BE2C (cell line): ENCODE results near the gene METTL26.

Source experiments
- DNase-seq: peaks from one replicate; pipeline ENCODE4 v3.0.0-alpha.2; 2020
- H3K27me3 ChIP-seq: fragments of 250-450 bp; sonication (Bioruptor Pico); 2 replicates; pipeline ENCODE4 v1.5.1; 2020; ENCODE audit warnings: mild to moderate bottlenecking
- H3K36me3 ChIP-seq: fragments of 250-450 bp; sonication (Bioruptor Pico); 2 replicates; pipeline ENCODE4 v1.5.1; 2020; ENCODE audit warnings: mild to moderate bottlenecking
- H3K4me1 ChIP-seq: fragments of 250-450 bp; sonication (Bioruptor Pico); 2 replicates; pipeline ENCODE4 v1.5.1; 2020
- H3K4me3 ChIP-seq: 2 replicates; pipeline ENCODE4 v1.5.1; 2011; ENCODE audit warnings: low read depth, low read length
- H3K9me3 ChIP-seq: fragments of 250-450 bp; sonication (Bioruptor Pico); 2 replicates; pipeline ENCODE4 v1.5.1; 2020
- TF ChIP-seq, protein P1 (sequence below): IDR thresholded peaks from 2 replicates; pipeline ENCODE4 v1.5.1; 2012; ENCODE audit warnings: mild to moderate bottlenecking, low read depth, low read length

Gene METTL26

DNA sequence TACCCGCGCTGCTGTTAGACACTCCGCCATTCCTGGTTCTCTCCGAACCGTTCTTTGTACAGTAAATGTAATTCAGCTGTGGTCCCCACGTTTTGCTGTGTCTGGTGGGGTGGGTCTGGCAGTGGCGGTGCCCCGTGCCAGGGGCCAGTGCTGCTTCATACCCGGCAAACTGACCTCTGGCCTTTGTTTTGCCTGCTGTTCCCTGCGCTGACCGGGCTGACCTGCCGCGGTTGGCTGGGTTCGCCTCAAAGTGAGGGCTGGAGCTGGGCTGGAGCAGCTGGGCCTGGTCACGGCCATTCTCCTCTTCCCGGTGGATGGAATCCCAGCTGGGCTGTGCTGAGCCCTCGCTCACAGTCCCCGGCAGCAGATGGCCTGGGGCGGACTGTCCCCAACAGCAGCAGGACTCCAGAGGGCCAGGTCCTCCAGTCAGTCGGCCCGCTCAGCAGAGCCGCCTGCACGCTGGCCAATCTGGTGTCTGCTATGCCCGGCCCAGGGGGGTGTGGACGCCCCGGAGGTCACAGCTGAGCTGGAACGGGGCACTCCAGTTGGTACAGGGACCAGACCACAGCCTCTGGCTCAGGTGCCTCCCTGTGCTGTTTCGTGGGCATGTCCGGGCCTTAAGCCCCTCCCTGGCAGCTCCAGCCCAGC is 6.8 kb downstream of the METTL26 start:
- Histone ChIP-seq H3K9me3 (no peaks in the 10 kb centered on the region), H3K27me3 (no peaks in the 10 kb centered on the region), H3K36me3 (peaks cover 6% of the 10 kb centered on the region), H3K4me1 (peaks cover 30% of the 10 kb centered on the region), H3K4me3 (no peak overlapping the region)
- peak; percentile 84 for DNase-seq
- TF ChIP-seq, protein P1, sequence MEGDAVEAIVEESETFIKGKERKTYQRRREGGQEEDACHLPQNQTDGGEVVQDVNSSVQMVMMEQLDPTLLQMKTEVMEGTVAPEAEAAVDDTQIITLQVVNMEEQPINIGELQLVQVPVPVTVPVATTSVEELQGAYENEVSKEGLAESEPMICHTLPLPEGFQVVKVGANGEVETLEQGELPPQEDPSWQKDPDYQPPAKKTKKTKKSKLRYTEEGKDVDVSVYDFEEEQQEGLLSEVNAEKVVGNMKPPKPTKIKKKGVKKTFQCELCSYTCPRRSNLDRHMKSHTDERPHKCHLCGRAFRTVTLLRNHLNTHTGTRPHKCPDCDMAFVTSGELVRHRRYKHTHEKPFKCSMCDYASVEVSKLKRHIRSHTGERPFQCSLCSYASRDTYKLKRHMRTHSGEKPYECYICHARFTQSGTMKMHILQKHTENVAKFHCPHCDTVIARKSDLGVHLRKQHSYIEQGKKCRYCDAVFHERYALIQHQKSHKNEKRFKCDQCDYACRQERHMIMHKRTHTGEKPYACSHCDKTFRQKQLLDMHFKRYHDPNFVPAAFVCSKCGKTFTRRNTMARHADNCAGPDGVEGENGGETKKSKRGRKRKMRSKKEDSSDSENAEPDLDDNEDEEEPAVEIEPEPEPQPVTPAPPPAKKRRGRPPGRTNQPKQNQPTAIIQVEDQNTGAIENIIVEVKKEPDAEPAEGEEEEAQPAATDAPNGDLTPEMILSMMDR: no peak

DNA sequence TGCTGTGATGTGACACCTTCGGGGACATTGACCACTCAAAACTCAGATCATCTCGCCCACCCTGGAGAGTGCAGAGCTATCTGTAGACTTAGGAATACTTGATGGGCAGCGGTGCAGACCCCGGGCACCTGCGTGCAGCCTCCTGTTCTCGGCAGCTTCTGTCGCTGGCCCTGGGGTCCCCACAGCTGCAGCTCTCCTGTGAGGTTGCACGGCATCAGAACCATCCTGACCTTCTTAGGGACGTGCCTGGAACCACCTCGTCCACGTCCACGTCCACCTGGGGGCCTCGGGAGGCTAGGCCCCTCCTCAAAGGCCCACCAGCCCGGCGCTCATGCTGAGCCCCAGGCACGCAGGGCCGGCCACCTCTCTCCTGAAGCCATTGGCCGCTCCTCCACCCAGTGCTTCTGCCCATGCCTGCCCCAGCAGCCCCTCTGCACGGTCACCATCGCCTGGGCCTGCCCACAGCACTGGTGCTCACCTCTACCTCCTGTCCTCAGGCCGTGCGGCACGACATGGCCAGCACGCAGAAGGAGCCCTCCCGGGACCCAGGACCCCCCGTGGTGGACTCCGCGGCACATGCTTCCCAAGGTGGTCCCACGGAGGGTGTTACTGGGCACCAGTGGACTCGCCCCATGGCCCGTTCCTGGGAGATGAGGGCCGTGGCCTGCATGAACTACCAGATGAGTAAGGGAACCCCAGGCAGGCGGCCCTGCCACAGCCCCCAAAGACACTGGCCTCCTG is 7.6 kb downstream of the METTL26 start:
- Histone ChIP-seq H3K9me3 (no peaks in the 10 kb centered on the region), H3K27me3 (no peaks in the 10 kb centered on the region), H3K4me1 (peaks cover 36% of the 10 kb centered on the region), H3K36me3 (no peaks in the 10 kb centered on the region; the same call in 1 of the 2 replicates), H3K4me3 (no peak overlapping the region)
- peak; percentile 21 for DNase-seq
- TF ChIP-seq, protein P1: no peak

- TF ChIP-seq, protein P1: no peak
- peaks cover 36% of the 10 kb centered on the region for H3K4me1 ChIP-seq
- no peaks in the 10 kb centered on the region for H3K27me3 ChIP-seq
- peak; percentile 36 for DNase-seq
- no peaks in the 10 kb centered on the region; the same call in 1 of the 2 replicates for H3K36me3 ChIP-seq
- no peak overlapping the region for H3K4me3 ChIP-seq
- no peaks in the 10 kb centered on the region for H3K9me3 ChIP-seq
Measured at GRCh38 chr16:627454-628239, 8.5 kb downstream of the METTL26 start.

- no peaks in the 10 kb centered on the region for H3K27me3 ChIP-seq
Measured at GRCh38 chr16:626787-627453, 9.2 kb downstream of the METTL26 start.

GRCh38 chr16:625977-626765 is 9.9 kb downstream of the METTL26 start:
- peaks cover 4% of the 10 kb centered on the region; the same call in 1 of the 2 replicates for H3K27me3 ChIP-seq
- H3K9me3 ChIP-seq: no peaks in the 10 kb centered on the region
- DNase-seq: no peak
- no peak overlapping the region for H3K4me3 ChIP-seq
- H3K4me1 ChIP-seq: peaks cover 45% of the 10 kb centered on the region
- TF ChIP-seq, protein P1: no peak
- no peaks in the 10 kb centered on the region; the same call in 1 of the 2 replicates for H3K36me3 ChIP-seq

More at GRCh38 chr16:626787-627453, 9.2 kb downstream of the METTL26 start:
- H3K4me1 ChIP-seq: peaks cover 38% of the 10 kb centered on the region
- H3K9me3 ChIP-seq: no peaks in the 10 kb centered on the region
- TF ChIP-seq, protein P1: no peak
- peak; percentile 33 for DNase-seq
- H3K4me3 ChIP-seq: no peak overlapping the region
- no peaks in the 10 kb centered on the region; the same call in 1 of the 2 replicates for H3K36me3 ChIP-seq
